Activated naive CD8-positive, alpha-beta T cell treated with anti-CD3 and anti-CD28 coated beads, Interleukin-2, amount 10 ng/mL, durations not matched to agents 7 days and 5 days (primary cell): ENCODE data around the gene ESR2. TPM values are rescaled to one million over a fixed set of nuclear protein-coding genes. Genes with fewer than 3 reads are reported as not detected.

Experiments
- ATAC-seq: fragments of 150-1000 bp; cut with Tn5 transposase; one replicate; pipeline ENCODE4 v1.10.0; 2021; ENCODE audit warnings: low read depth, moderate library complexity
- POLR2A ChIA-PET: fragments of 350-600 bp; sonication (Branson Sonifier 250); formaldehyde crosslinking; loops from one replicate; lab custom pipeline; 2021; ENCODE audit warnings: antibody characterized with exemption; lab: Charles Lee
- DNase-seq: peaks from one replicate; pipeline ENCODE4 v3.0.0; 2021
- H3K27ac Mint-ChIP-seq: one replicate; pipeline ENCODE4 v1.8.0; 2022; ENCODE audit warnings: mild to moderate bottlenecking, mixed read lengths
- H3K27me3 Mint-ChIP-seq: one replicate; pipeline ENCODE4 v1.8.0; 2022; ENCODE audit warnings: mild to moderate bottlenecking, moderate library complexity, mixed read lengths
- H3K36me3 Mint-ChIP-seq: one replicate; pipeline ENCODE4 v1.8.0; 2021; ENCODE audit warnings: mild to moderate bottlenecking, mixed read lengths
- H3K4me1 Mint-ChIP-seq: one replicate; pipeline ENCODE4 v1.8.0; 2021; ENCODE audit warnings: mixed read lengths
- H3K4me3 Mint-ChIP-seq: one replicate; pipeline ENCODE4 v1.8.0; 2022; ENCODE audit warnings: mild to moderate bottlenecking, moderate library complexity, mixed read lengths
- H3K9me3 Mint-ChIP-seq: one replicate; pipeline ENCODE4 v1.8.0; 2021; ENCODE audit warnings: mixed read lengths
- total RNA-seq, 2 experiments: library from RNA; stranded (reverse); gene quantifications; one replicate each; pipeline ENCODE4 v1.2.3, GENCODE V29; 2021

ESR2 gene
- total RNA-seq, 2 experiments from 2014 or later, result 0.11 TPM; not detected in 1

GRCh38 chr14:64229489-64229888 lies 64.7 kb downstream of the ESR2 start:
- H3K9me3 Mint-ChIP-seq, result no peaks in the 10 kb centered on the region
- H3K27ac Mint-ChIP-seq, result no peak overlapping the region
- H3K4me3 Mint-ChIP-seq, result no peak overlapping the region
- peaks cover 3% of the 10 kb centered on the region for H3K4me1 Mint-ChIP-seq
- POLR2A ChIA-PET, result no interaction called here
- H3K36me3 Mint-ChIP-seq, result peaks cover 28% of the 10 kb centered on the region
- no peak for DNase-seq
- no peaks in the 10 kb centered on the region for H3K27me3 Mint-ChIP-seq
- ATAC-seq, result no peak

GRCh38 chr14:64227856-64228255 lies 66.3 kb downstream of the ESR2 start:
- no peaks in the 10 kb centered on the region for H3K27me3 Mint-ChIP-seq
- H3K4me3 Mint-ChIP-seq, result no peak overlapping the region
- no peaks in the 10 kb centered on the region for H3K9me3 Mint-ChIP-seq
- ATAC-seq, result no peak
- peaks cover 30% of the 10 kb centered on the region for H3K36me3 Mint-ChIP-seq
- H3K4me1 Mint-ChIP-seq, result peaks cover 3% of the 10 kb centered on the region
- POLR2A ChIA-PET, result no interaction called here
- no peak for DNase-seq
- H3K27ac Mint-ChIP-seq, result no peak overlapping the region

- peaks cover 3% of the 10 kb centered on the region for H3K4me1 Mint-ChIP-seq
These were observed 68.9 kb downstream of the ESR2 start for GRCh38 chr14:64225151-64225757.

GRCh38 chr14:64221391-64222003 lies 72.7 kb downstream of the ESR2 start:
- ATAC-seq (no peak), DNase-seq (no peak)
- Mint-ChIP-seq H3K4me3 (no peak overlapping the region), H3K36me3 (peaks cover 20% of the 10 kb centered on the region), H3K4me1 (peaks cover 2% of the 10 kb centered on the region), H3K27me3 (no peaks in the 10 kb centered on the region), H3K27ac (no peak overlapping the region), H3K9me3 (no peaks in the 10 kb centered on the region)
- POLR2A ChIA-PET, result no interaction called here

More at GRCh38 chr14:64225151-64225757, 68.9 kb downstream of the ESR2 start:
- DNase-seq, result no peak
- no peak overlapping the region for H3K27ac Mint-ChIP-seq
- no peaks in the 10 kb centered on the region for H3K9me3 Mint-ChIP-seq
- no peak for ATAC-seq
- POLR2A ChIA-PET, result no interaction called here
- no peaks in the 10 kb centered on the region for H3K27me3 Mint-ChIP-seq
- H3K4me3 Mint-ChIP-seq, result no peak overlapping the region
- peaks cover 25% of the 10 kb centered on the region for H3K36me3 Mint-ChIP-seq

GRCh38 chr14:64220466-64220865 lies 73.7 kb downstream of the ESR2 start:
- ATAC-seq, result no peak

GRCh38 chr14:64220056-64220455 lies 74.1 kb downstream of the ESR2 start:
- DNase-seq, result no peak
- Mint-ChIP-seq H3K27me3 (no peaks in the 10 kb centered on the region), H3K4me1 (peaks cover 2% of the 10 kb centered on the region), H3K36me3 (peaks cover 29% of the 10 kb centered on the region), H3K27ac (no peak overlapping the region), H3K4me3 (no peak overlapping the region), H3K9me3 (no peaks in the 10 kb centered on the region)
- POLR2A ChIA-PET, result interaction anchor here (0.6 kb wide), 1 partner anchor 118 kb away, joined by 6 read pairs; no protein-coding TSS in a partner anchor
- ATAC-seq, result no peak

More at GRCh38 chr14:64220466-64220865, 73.7 kb downstream of the ESR2 start:
- POLR2A ChIA-PET, result interaction anchor here (0.6 kb wide), 1 partner anchor 118 kb away, joined by 6 read pairs; no protein-coding TSS in a partner anchor
- H3K4me1 Mint-ChIP-seq, result peaks cover 2% of the 10 kb centered on the region
- no peaks in the 10 kb centered on the region for H3K9me3 Mint-ChIP-seq
- no peaks in the 10 kb centered on the region for H3K27me3 Mint-ChIP-seq
- no peak overlapping the region for H3K27ac Mint-ChIP-seq
- peaks cover 28% of the 10 kb centered on the region for H3K36me3 Mint-ChIP-seq
- no peak for DNase-seq
- H3K4me3 Mint-ChIP-seq, result no peak overlapping the region

- no peak for ATAC-seq
- no peak for DNase-seq
- POLR2A ChIA-PET, result interaction anchor here (0.6 kb wide), 1 partner anchor 741 kb away, joined by 4 read pairs; no protein-coding TSS in a partner anchor
- Mint-ChIP-seq H3K27me3 (no peaks in the 10 kb centered on the region), H3K4me3 (no peak overlapping the region), H3K27ac (no peak overlapping the region), H3K9me3 (no peaks in the 10 kb centered on the region), H3K4me1 (peaks cover 2% of the 10 kb centered on the region), H3K36me3 (peaks cover 25% of the 10 kb centered on the region)
These were observed 75.6 kb downstream of the ESR2 start for GRCh38 chr14:64218344-64219240.

- peaks cover 26% of the 10 kb centered on the region for H3K36me3 Mint-ChIP-seq
- no peaks in the 10 kb centered on the region for H3K9me3 Mint-ChIP-seq
- ATAC-seq (no peak), DNase-seq (no peak)
- H3K27me3 Mint-ChIP-seq, result no peaks in the 10 kb centered on the region
- no peak overlapping the region for H3K4me3 Mint-ChIP-seq
- POLR2A ChIA-PET, result no interaction called here
- H3K4me1 Mint-ChIP-seq, result peaks cover 2% of the 10 kb centered on the region
- H3K27ac Mint-ChIP-seq, result no peak overlapping the region
These were observed 76.3 kb downstream of the ESR2 start for GRCh38 chr14:64217834-64218233.

- ATAC-seq (no peak), DNase-seq (no peak)
- no peaks in the 10 kb centered on the region for H3K27me3 Mint-ChIP-seq
- H3K36me3 Mint-ChIP-seq, result peaks cover 30% of the 10 kb centered on the region
- peaks cover 2% of the 10 kb centered on the region for H3K4me1 Mint-ChIP-seq
- no peak overlapping the region for H3K27ac Mint-ChIP-seq
- H3K4me3 Mint-ChIP-seq, result no peak overlapping the region
- H3K9me3 Mint-ChIP-seq, result no peaks in the 10 kb centered on the region
- POLR2A ChIA-PET, result no interaction called here
These were observed 76.9 kb downstream of the ESR2 start for GRCh38 chr14:64217308-64217707.

GRCh38 chr14:64215978-64216377 lies 78.2 kb downstream of the ESR2 start:
- Mint-ChIP-seq H3K4me1 (peaks cover 2% of the 10 kb centered on the region), H3K9me3 (no peaks in the 10 kb centered on the region), H3K27me3 (no peaks in the 10 kb centered on the region), H3K4me3 (no peak overlapping the region), H3K27ac (no peak overlapping the region), H3K36me3 (peaks cover 32% of the 10 kb centered on the region)
- POLR2A ChIA-PET, result no interaction called here
- no peak for DNase-seq
- no peak for ATAC-seq

GRCh38 chr14:64215274-64215673 lies 78.9 kb downstream of the ESR2 start:
- H3K4me3 Mint-ChIP-seq, result no peak overlapping the region
- peaks cover 32% of the 10 kb centered on the region for H3K36me3 Mint-ChIP-seq
- ATAC-seq, result no peak
- DNase-seq, result no peak
- H3K27ac Mint-ChIP-seq, result no peak overlapping the region
- no peaks in the 10 kb centered on the region for H3K27me3 Mint-ChIP-seq
- H3K4me1 Mint-ChIP-seq, result peaks cover 5% of the 10 kb centered on the region
- no peaks in the 10 kb centered on the region for H3K9me3 Mint-ChIP-seq
- POLR2A ChIA-PET, result no interaction called here

- H3K27ac Mint-ChIP-seq, result no peak overlapping the region
- peaks cover 32% of the 10 kb centered on the region for H3K36me3 Mint-ChIP-seq
- H3K4me3 Mint-ChIP-seq, result no peak overlapping the region
- no peaks in the 10 kb centered on the region for H3K9me3 Mint-ChIP-seq
- DNase-seq (no peak), ATAC-seq (no peak)
- H3K4me1 Mint-ChIP-seq, result peaks cover 3% of the 10 kb centered on the region
- H3K27me3 Mint-ChIP-seq, result no peaks in the 10 kb centered on the region
- POLR2A ChIA-PET, result no interaction called here
These were observed 80.2 kb downstream of the ESR2 start for GRCh38 chr14:64213853-64214570.

GRCh38 chr14:64213086-64213485 lies 81.1 kb downstream of the ESR2 start:
- peaks cover 32% of the 10 kb centered on the region for H3K36me3 Mint-ChIP-seq

More at GRCh38 chr14:64213086-64213485, 81.1 kb downstream of the ESR2 start:
- Mint-ChIP-seq H3K27ac (no peak overlapping the region), H3K9me3 (no peaks in the 10 kb centered on the region), H3K4me3 (no peak overlapping the region), H3K4me1 (peaks cover 3% of the 10 kb centered on the region), H3K27me3 (no peaks in the 10 kb centered on the region)
- ATAC-seq (no peak), DNase-seq (no peak)
- POLR2A ChIA-PET, result no interaction called here
